Trophoblast cell (in vitro differentiated cells and primary cell): ENCODE results near the gene DNAH10.
A peak's percentile ranks its signal among the peaks of the same experiment; 100 is the strongest.

ENCODE experiments used
- DNase-seq, 2 donors: peaks; one replicate each; pipeline ENCODE4 v3.0.0-alpha.2; 2016
- H2AFZ ChIP-seq: 2 replicates; pipeline ENCODE4 v1.6.1; 2013; ENCODE audit warnings: low read length, moderate library complexity, mild to moderate bottlenecking; ENCODE audit not compliant: insufficient read depth, poor library complexity
- H2AK5ac ChIP-seq: 2 replicates; pipeline ENCODE4 v1.6.1; 2013; ENCODE audit warnings: mild to moderate bottlenecking, low read length
- H2BK120ac ChIP-seq: 2 replicates; pipeline ENCODE4 v1.6.1; 2013; ENCODE audit warnings: low read length, mild to moderate bottlenecking, moderate library complexity; ENCODE audit not compliant: insufficient read depth, poor library complexity
- H2BK12ac ChIP-seq: 2 replicates; pipeline ENCODE4 v1.6.1; 2013; ENCODE audit warnings: mild to moderate bottlenecking, low read length, moderate library complexity
- H2BK5ac ChIP-seq: 2 replicates; pipeline ENCODE4 v1.6.1; 2013; ENCODE audit warnings: low read length, low read depth, moderate library complexity, mild to moderate bottlenecking; ENCODE audit not compliant: poor library complexity
- H3K14ac ChIP-seq: 2 replicates; pipeline ENCODE4 v1.6.1; 2013; ENCODE audit warnings: mild to moderate bottlenecking, low read length
- H3K18ac ChIP-seq: 2 replicates; pipeline ENCODE4 v1.6.1; 2013; ENCODE audit warnings: mild to moderate bottlenecking, low read length
- H3K23ac ChIP-seq: 2 replicates; pipeline ENCODE4 v1.6.1; 2013; ENCODE audit warnings: low read length
- H3K27ac ChIP-seq: 2 replicates; pipeline ENCODE4 v1.5.1; 2013; ENCODE audit warnings: low read depth, mild to moderate bottlenecking, inconsistent platforms, low read length, moderate library complexity
- H3K27me3 ChIP-seq: 2 replicates; pipeline ENCODE4 v1.6.1; 2013; ENCODE audit warnings: inconsistent platforms, mild to moderate bottlenecking, low read length, moderate library complexity; ENCODE audit not compliant: insufficient read depth
- H3K36me3 ChIP-seq, 2 experiments: 1 replicate in 1 of 2; 2 replicates in 1 of 2; pipeline ENCODE4 v1.6.1; 2013; ENCODE audit warnings: low read length in 2 of 2, mild to moderate bottlenecking in 2 of 2, moderate library complexity in 1 of 2; ENCODE audit not compliant: insufficient read depth in 2 of 2, control insufficient read depth in 1 of 2
- H3K4ac ChIP-seq: 2 replicates; pipeline ENCODE4 v1.6.1; 2013; ENCODE audit warnings: low read depth, mild to moderate bottlenecking, low read length, moderate library complexity
- H3K4me1 ChIP-seq, 2 experiments: 1 replicate in 1 of 2; 2 replicates in 1 of 2; pipeline ENCODE4 v1.6.1; 2013; ENCODE audit warnings: low read length in 2 of 2, mild to moderate bottlenecking in 2 of 2, moderate library complexity in 1 of 2; ENCODE audit not compliant: insufficient read depth in 2 of 2, control insufficient read depth in 1 of 2
- H3K4me2 ChIP-seq: 2 replicates; pipeline ENCODE4 v1.6.1; 2013; ENCODE audit warnings: inconsistent platforms, mild to moderate bottlenecking, low read length, moderate library complexity
- H3K4me3 ChIP-seq: 2 replicates; pipeline ENCODE4 v1.5.1; 2013; ENCODE audit warnings: mild to moderate bottlenecking, low read depth, low read length, inconsistent platforms
- H3K79me1 ChIP-seq: one replicate; pipeline ENCODE4 v1.6.1; 2013; ENCODE audit warnings: low read length
- H3K79me2 ChIP-seq: 2 replicates; pipeline ENCODE4 v1.6.1; 2013; ENCODE audit warnings: low read length, mild to moderate bottlenecking; ENCODE audit not compliant: control insufficient read depth, insufficient read depth, poor library complexity
- H3K9ac ChIP-seq: 2 replicates; pipeline ENCODE4 v1.6.1; 2013; ENCODE audit warnings: mild to moderate bottlenecking, low read length
- H3K9me3 ChIP-seq: 2 replicates; pipeline ENCODE4 v1.6.1; 2013; ENCODE audit warnings: low read depth, mild to moderate bottlenecking, control low read depth, inconsistent platforms, low read length; ENCODE audit not compliant: insufficient read depth
- H4K12ac ChIP-seq: 2 replicates; pipeline ENCODE4 v1.6.1; 2013; ENCODE audit warnings: low read depth, mild to moderate bottlenecking, low read length, moderate library complexity
- H4K8ac ChIP-seq: 2 replicates; pipeline ENCODE4 v1.6.1; 2013; ENCODE audit warnings: low read depth, mild to moderate bottlenecking, low read length, moderate library complexity
- H4K91ac ChIP-seq: one replicate; pipeline ENCODE4 v1.6.1; 2013; ENCODE audit warnings: low read depth, mild to moderate bottlenecking, low read length, moderate library complexity
- WGBS: extraction: QIAGEN DNeasy Blood & Tissue Kit; methylation state at CpG from one replicate; pipeline ENCODE4 v1.1.7; 2013; ENCODE audit warnings: missing lambda C conversion rate; ENCODE audit not compliant: insufficient read length, insufficient coverage; ENCODE audit errors: extremely low coverage; 5-methylcytosine and 5-hydroxymethylcytosine counted together

The DNAH10 gene

GRCh38 chr12:123956249-123956648 lies 194.1 kb downstream of the DNAH10 start:
- H2BK12ac ChIP-seq: no peak overlapping the region
- no peak overlapping the region for H3K9ac ChIP-seq
- H4K91ac ChIP-seq: no peak overlapping the region
- H3K4me3 ChIP-seq: no peak overlapping the region
- no peak overlapping the region for H3K27ac ChIP-seq
- no peaks in the 10 kb centered on the region for H3K79me1 ChIP-seq
- no peaks in the 10 kb centered on the region for H3K9me3 ChIP-seq
- no peak overlapping the region for H3K14ac ChIP-seq
- no peak overlapping the region for H3K23ac ChIP-seq
- H3K4ac ChIP-seq: no peak overlapping the region
- no peak overlapping the region for H2AK5ac ChIP-seq
- no peak overlapping the region for H3K18ac ChIP-seq
- H3K27me3 ChIP-seq: no peaks in the 10 kb centered on the region
- DNase-seq: no peak
- no peak overlapping the region for H4K12ac ChIP-seq
- WGBS: no CpG with 5 or more reads among the region's 9 CpGs
- H2AFZ ChIP-seq: no peak overlapping the region
- no peak overlapping the region for H2BK120ac ChIP-seq
- no peak overlapping the region for H3K4me2 ChIP-seq
- no peak overlapping the region for H4K8ac ChIP-seq
- no peaks in the 10 kb centered on the region for H3K79me2 ChIP-seq
- no peak overlapping the region for H2BK5ac ChIP-seq
- H3K4me1 ChIP-seq: peaks cover 5 to 7% of the 10 kb centered on the region in 2 experiments
- peaks cover 0 to 2% of the 10 kb centered on the region in 2 experiments for H3K36me3 ChIP-seq

- Histone ChIP-seq H3K4me3 (no peak overlapping the region), H2BK12ac (no peak overlapping the region), H3K27me3 (no peaks in the 10 kb centered on the region), H3K27ac (no peak overlapping the region), H3K79me2 (no peaks in the 10 kb centered on the region), H2AFZ (no peak overlapping the region), H3K18ac (no peak overlapping the region), H4K12ac (no peak overlapping the region), H2AK5ac (no peak overlapping the region), H3K14ac (no peak overlapping the region), H3K4ac (no peak overlapping the region), H3K79me1 (no peaks in the 10 kb centered on the region), H3K36me3 (peaks cover 0 to 2% of the 10 kb centered on the region in 2 experiments), H2BK120ac (no peak overlapping the region), H3K9me3 (no peaks in the 10 kb centered on the region), H4K91ac (no peak overlapping the region), H3K23ac (no peak overlapping the region), H2BK5ac (no peak overlapping the region), H3K4me1 (peaks cover 5 to 7% of the 10 kb centered on the region in 2 experiments), H4K8ac (no peak overlapping the region), H3K9ac (no peak overlapping the region), H3K4me2 (no peak overlapping the region)
- WGBS: no CpG with 5 or more reads among the region's 3 CpGs
- no peak for DNase-seq
Measured at GRCh38 chr12:123957196-123957595, 195.1 kb downstream of the DNAH10 start.

GRCh38 chr12:123958462-123958861 lies 196.4 kb downstream of the DNAH10 start:
- peaks cover 0 to 2% of the 10 kb centered on the region in 2 experiments for H3K36me3 ChIP-seq

GRCh38 chr12:123958876-123959275 lies 196.8 kb downstream of the DNAH10 start:
- WGBS: no CpG with 5 or more reads among the region's 9 CpGs
- H4K91ac ChIP-seq: no peak overlapping the region

More at GRCh38 chr12:123958462-123958861, 196.4 kb downstream of the DNAH10 start:
- no peak overlapping the region for H3K4me3 ChIP-seq
- H4K12ac ChIP-seq: no peak overlapping the region
- H3K23ac ChIP-seq: no peak overlapping the region
- DNase-seq: no peak
- no peak overlapping the region for H2BK5ac ChIP-seq
- no peak overlapping the region for H3K9ac ChIP-seq
- H2AFZ ChIP-seq: no peak overlapping the region
- H3K18ac ChIP-seq: no peak overlapping the region
- H3K27me3 ChIP-seq: no peaks in the 10 kb centered on the region
- H3K9me3 ChIP-seq: no peaks in the 10 kb centered on the region
- no peak overlapping the region for H2BK120ac ChIP-seq
- no peak overlapping the region for H2BK12ac ChIP-seq
- H3K4ac ChIP-seq: no peak overlapping the region
- H3K79me2 ChIP-seq: no peaks in the 10 kb centered on the region
- no peaks in the 10 kb centered on the region for H3K79me1 ChIP-seq
- no peak overlapping the region for H4K91ac ChIP-seq
- peak overlapping the region; percentile 28 for H3K27ac ChIP-seq
- no peak overlapping the region for H3K4me2 ChIP-seq
- H3K14ac ChIP-seq: no peak overlapping the region
- H3K4me1 ChIP-seq: peaks cover 5 to 7% of the 10 kb centered on the region in 2 experiments
- H2AK5ac ChIP-seq: no peak overlapping the region
- H4K8ac ChIP-seq: no peak overlapping the region
- WGBS: no CpG with 5 or more reads among the region's 8 CpGs

More at GRCh38 chr12:123958876-123959275, 196.8 kb downstream of the DNAH10 start:
- Histone ChIP-seq H2BK120ac (no peak overlapping the region), H2BK12ac (no peak overlapping the region), H3K36me3 (peaks cover 0 to 2% of the 10 kb centered on the region in 2 experiments), H3K18ac (no peak overlapping the region), H3K4me2 (no peak overlapping the region), H3K4me3 (no peak overlapping the region), H3K9me3 (no peaks in the 10 kb centered on the region), H2AFZ (no peak overlapping the region), H3K79me1 (no peaks in the 10 kb centered on the region), H3K27me3 (no peaks in the 10 kb centered on the region), H2AK5ac (no peak overlapping the region), H4K12ac (no peak overlapping the region), H3K27ac (peak overlapping the region; percentile 28), H4K8ac (no peak overlapping the region), H3K4ac (no peak overlapping the region), H3K4me1 (peaks cover 5 to 7% of the 10 kb centered on the region in 2 experiments), H3K23ac (no peak overlapping the region), H3K9ac (no peak overlapping the region), H3K14ac (no peak overlapping the region), H3K79me2 (no peaks in the 10 kb centered on the region), H2BK5ac (no peak overlapping the region)
- no peak for DNase-seq
